Esophagus muscularis mucosa (tissue), 3 donors: Measurements from ENCODE around the gene ATF7IP2.

Experiments
- CTCF ChIP-seq, 3 experiments: fragments of 200-600 bp in 2 of 3; fragments of 450-650 bp in 1 of 3; sonication (generic) in 2 of 3; IDR thresholded peaks; one replicate each; pipeline ENCODE4 v1.5.1; 2017 to 2019; ENCODE audit warnings: antibody characterized with exemption in 3 of 3, mild to moderate bottlenecking in 2 of 3, moderate library complexity in 1 of 3
- POLR2A ChIP-seq: fragments of 450-650 bp; IDR thresholded peaks from one replicate; pipeline ENCODE4 v1.6.1; 2017; ENCODE audit warnings: antibody characterized with exemption, moderate library complexity, mild to moderate bottlenecking, low read depth

GRCh38 chr16:10521681-10522274 lies 135.9 kb downstream of the ATF7IP2 start:
- TF ChIP-seq POLR2A = no peak
- TF ChIP-seq CTCF (IDR thresholded peaks at IDR 0.05) = peak; percentile 64 to 88 (median 65)
